SK-N-SH (cell line): ENCODE data around the gene TUBD1. TPM values are rescaled to one million over a fixed set of nuclear protein-coding genes. Genes with fewer than 3 reads are reported as not detected.
A peak's percentile ranks its signal among the peaks of the same experiment; 100 is the strongest.
"Not testable (repeated sequence)": the region's sequence is repeated elsewhere in the genome, so short reads cannot be mapped to it uniquely, and the experiment has no call there.

Source experiments
- CTCF ChIA-PET: fragments of 300-600, 350-600 bp; formaldehyde crosslinking; extraction: SDS; loops from one replicate; lab custom pipeline; 2021; lab: Yijun Ruan, JAX
- POLR2A ChIA-PET: fragments of 350-600 bp; sonication (Branson Sonifier 250); formaldehyde crosslinking; extraction: SDS; loops from one replicate; lab custom pipeline; 2020; ENCODE audit warnings: antibody characterized with exemption, inconsistent platforms; lab: Yijun Ruan, JAX
- DNase-seq: peaks from one replicate; pipeline ENCODE4 v3.0.0; 2012
- H2AFZ ChIP-seq: fragments of 200-600 bp; sonication (generic); 2 replicates; pipeline ENCODE4 v1.8.1; 2016; ENCODE audit warnings: antibody characterized with exemption, mild to moderate bottlenecking, low read depth
- H3F3A ChIP-seq: fragments of 200-600 bp; sonication (generic); replicated peaks from 2 replicates; pipeline ENCODE3; 2016; ENCODE audit warnings: antibody characterized with exemption, mild to moderate bottlenecking; ENCODE audit not compliant: insufficient read depth
- H3K27ac ChIP-seq, 2 experiments: fragments of 200-500 bp in 1 of 2; fragments of 200-600 bp in 1 of 2; sonication (Bioruptor generic) in 1 of 2; sonication (generic), shearing (Covaris generic) in 1 of 2; 2 replicates each; pipeline versions ENCODE4 v1.5.1 to v1.6.1; 2014 to 2016; ENCODE audit warnings: low read depth in 2 of 2, inconsistent platforms in 1 of 2, low read length in 1 of 2, mild to moderate bottlenecking in 1 of 2, mixed read lengths in 1 of 2
- H3K27me3 ChIP-seq: fragments of 200-600 bp; sonication (generic), shearing (Covaris generic); 2 replicates; pipeline ENCODE4 v1.6.1; 2016; ENCODE audit warnings: mixed run types; ENCODE audit not compliant: insufficient read depth
- H3K36me3 ChIP-seq, 2 experiments: fragments of 200-500 bp in 1 of 2; fragments of 200-600 bp in 1 of 2; sonication (Bioruptor generic) in 1 of 2; sonication (generic) in 1 of 2; replicated peaks in 1 of 2; 2 replicates each; pipeline versions ENCODE3 to v1.5.1; 2014 to 2016; ENCODE audit warnings: low read length in 1 of 2, mild to moderate bottlenecking in 1 of 2; ENCODE audit not compliant: insufficient read depth in 2 of 2, control insufficient read depth in 1 of 2
- H3K4me1 ChIP-seq, 2 experiments: fragments of 200-500 bp in 1 of 2; fragments of 200-600 bp in 1 of 2; sonication (Bioruptor generic) in 1 of 2; sonication (generic), shearing (Covaris generic) in 1 of 2; 2 replicates each; pipeline versions ENCODE4 v1.5.1 to v1.6.1; 2014 to 2016; ENCODE audit warnings: low read depth in 1 of 2, low read length in 1 of 2, mixed run types in 1 of 2; ENCODE audit not compliant: insufficient read depth in 2 of 2, control insufficient read depth in 1 of 2
- H3K4me2 ChIP-seq: fragments of 200-600 bp; sonication (generic), shearing (Covaris generic); 2 replicates; pipeline ENCODE4 v1.6.1; 2017; ENCODE audit warnings: mixed run types
- H3K4me3 ChIP-seq, 2 experiments: fragments of 200-500 bp in 1 of 2; fragments of 200-600 bp in 1 of 2; sonication (Bioruptor generic) in 1 of 2; sonication (generic), shearing (Covaris generic) in 1 of 2; 2 replicates each; pipeline versions ENCODE4 v1.5.1 to v1.8.1; 2014 to 2016; ENCODE audit warnings: low read depth in 2 of 2, inconsistent platforms in 1 of 2, low read length in 1 of 2, mild to moderate bottlenecking in 1 of 2, mixed read lengths in 1 of 2, moderate library complexity in 1 of 2
- H3K79me2 ChIP-seq: fragments of 200-600 bp; sonication (generic); 2 replicates; pipeline ENCODE4 v1.8.1; 2017; ENCODE audit warnings: mild to moderate bottlenecking; ENCODE audit not compliant: insufficient read depth
- H3K9ac ChIP-seq: fragments of 200-600 bp; sonication (generic); 2 replicates; pipeline ENCODE4 v1.6.1; 2017; ENCODE audit warnings: mixed run types
- H3K9me2 ChIP-seq: fragments of 200-600 bp; sonication (generic); 2 replicates; pipeline ENCODE4 v1.6.1; 2017; ENCODE audit warnings: mixed run types
- H3K9me3 ChIP-seq: fragments of 200-600 bp; sonication (generic); 2 replicates; pipeline ENCODE4 v1.6.1; 2017; ENCODE audit warnings: mixed run types, mild to moderate bottlenecking, moderate library complexity
- H4K20me1 ChIP-seq: fragments of 200-600 bp; sonication (generic); 2 replicates; pipeline ENCODE4 v1.6.1; 2017; ENCODE audit warnings: mild to moderate bottlenecking, mixed run types; ENCODE audit not compliant: insufficient read depth
- JUND ChIP-seq: IDR thresholded peaks from 2 replicates; pipeline ENCODE4 v1.4.0; 2012
- MEF2A ChIP-seq: IDR thresholded peaks from 2 replicates; pipeline ENCODE4 v1.4.0; 2012; ENCODE audit warnings: low read depth, borderline replicate concordance
- POLR2AphosphoS5 ChIP-seq: IDR thresholded peaks from 2 replicates; pipeline ENCODE4 v1.6.1; 2012; ENCODE audit warnings: low read depth, low read length
- SIN3A ChIP-seq: IDR thresholded peaks from 2 replicates; pipeline ENCODE4 v1.6.1; 2012; ENCODE audit warnings: low read depth, mild to moderate bottlenecking, low read length, moderate library complexity, borderline replicate concordance
- TAF1 ChIP-seq: IDR thresholded peaks from 2 replicates; pipeline ENCODE4 v1.6.1; 2012; ENCODE audit warnings: low read depth, mild to moderate bottlenecking, low read length, moderate library complexity, borderline replicate concordance
- WGBS: methylation state at CpG from one replicate; pipeline ENCODE4 v1.1.6; 2017; ENCODE audit warnings: low lambda C conversion rate; 5-methylcytosine and 5-hydroxymethylcytosine counted together
- polyA plus RNA-seq, 3 experiments: library from polyadenylated mRNA; depleted of rRNA; stranded (reverse); fragments of >200 nt; gene quantifications; 2 replicates each; pipeline ENCODE4 v1.2.3, GENCODE V29; 2012
- TF ChIP-seq, protein P1 (sequence below): IDR thresholded peaks from 2 replicates; pipeline ENCODE4 v1.4.0; 2012; ENCODE audit warnings: low read depth, borderline replicate concordance
- TF ChIP-seq, protein P2 (sequence below): IDR thresholded peaks from 2 replicates; pipeline ENCODE4 v1.6.1; 2012; ENCODE audit warnings: mild to moderate bottlenecking, low read depth, low read length, moderate library complexity

TUBD1 gene
- polyA plus RNA-seq, 1 of the 3 experiments (the other 2 are of a cell fraction), result 3.2 TPM

DNA sequence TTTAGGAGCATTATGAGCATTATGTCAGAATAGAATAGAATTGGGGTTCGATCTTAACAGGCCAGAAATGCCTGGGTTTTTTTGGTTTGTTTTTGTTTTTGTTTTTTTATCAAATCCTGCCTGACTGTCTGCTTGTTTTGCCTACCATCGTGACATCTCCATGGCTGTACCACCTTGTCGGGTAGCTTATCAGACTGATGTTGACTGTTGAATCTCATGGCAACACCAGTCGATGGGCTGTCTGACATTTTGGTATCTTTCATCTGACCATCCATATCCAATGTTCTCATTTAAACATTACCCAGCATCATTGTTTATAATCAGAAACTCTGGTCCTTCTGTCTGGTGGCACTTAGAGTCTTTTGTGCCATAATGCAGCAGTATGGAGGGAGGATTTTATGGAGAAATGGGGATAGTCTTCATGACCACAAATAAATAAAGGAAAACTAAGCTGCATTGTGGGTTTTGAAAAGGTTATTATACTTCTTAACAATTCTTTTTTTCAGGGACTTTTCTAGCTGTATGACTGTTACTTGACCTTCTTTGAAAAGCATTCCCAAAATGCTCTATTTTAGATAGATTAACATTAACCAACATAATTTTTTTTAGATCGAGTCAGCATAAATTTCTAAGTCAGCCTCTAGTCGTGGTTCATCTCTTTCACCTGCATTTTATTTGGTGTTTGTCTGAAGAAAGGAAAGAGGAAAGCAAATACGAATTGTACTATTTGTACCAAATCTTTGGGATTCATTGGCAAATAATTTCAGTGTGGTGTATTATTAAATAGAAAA is 51.5 kb downstream of the TUBD1 start:
- peaks cover 54% of the 10 kb centered on the region for H4K20me1 ChIP-seq
- H3F3A ChIP-seq, result peaks cover 96% of the 10 kb centered on the region
- H3K4me1 ChIP-seq, result peaks cover 4 to 25% of the 10 kb centered on the region in 2 experiments; a peak in 3 of 4 replicates
- H3K27me3 ChIP-seq, DNase-seq, H3K9me2 ChIP-seq, POLR2A ChIA-PET, H2AFZ ChIP-seq, H3K9me3 ChIP-seq: not testable (repeated sequence)
- H3K4me3 ChIP-seq, result peak overlapping the region; percentile 53 to 93
- H3K27ac ChIP-seq, result peak overlapping the region; percentile 95 to 100
- H3K9ac ChIP-seq, result peak overlapping the region; percentile 100
- CTCF ChIA-PET, result interaction anchor here (0.6 to 2.1 kb wide), 6 partner anchors 10 to 89 kb away, joined by 3 to 9 read pairs (median 4); no protein-coding TSS in a partner anchor
- H3K79me2 ChIP-seq, result peaks cover 57% of the 10 kb centered on the region
- H3K4me2 ChIP-seq, result peak overlapping the region; percentile 79
- peaks cover 27 to 46% of the 10 kb centered on the region in 2 experiments for H3K36me3 ChIP-seq
- peak; percentile 9; the same call in 1 of the 2 replicates for TF ChIP-seq MEF2A
- peak; percentile 46; the same call in 1 of the 2 replicates for TF ChIP-seq TAF1
- TF ChIP-seq, protein P1, sequence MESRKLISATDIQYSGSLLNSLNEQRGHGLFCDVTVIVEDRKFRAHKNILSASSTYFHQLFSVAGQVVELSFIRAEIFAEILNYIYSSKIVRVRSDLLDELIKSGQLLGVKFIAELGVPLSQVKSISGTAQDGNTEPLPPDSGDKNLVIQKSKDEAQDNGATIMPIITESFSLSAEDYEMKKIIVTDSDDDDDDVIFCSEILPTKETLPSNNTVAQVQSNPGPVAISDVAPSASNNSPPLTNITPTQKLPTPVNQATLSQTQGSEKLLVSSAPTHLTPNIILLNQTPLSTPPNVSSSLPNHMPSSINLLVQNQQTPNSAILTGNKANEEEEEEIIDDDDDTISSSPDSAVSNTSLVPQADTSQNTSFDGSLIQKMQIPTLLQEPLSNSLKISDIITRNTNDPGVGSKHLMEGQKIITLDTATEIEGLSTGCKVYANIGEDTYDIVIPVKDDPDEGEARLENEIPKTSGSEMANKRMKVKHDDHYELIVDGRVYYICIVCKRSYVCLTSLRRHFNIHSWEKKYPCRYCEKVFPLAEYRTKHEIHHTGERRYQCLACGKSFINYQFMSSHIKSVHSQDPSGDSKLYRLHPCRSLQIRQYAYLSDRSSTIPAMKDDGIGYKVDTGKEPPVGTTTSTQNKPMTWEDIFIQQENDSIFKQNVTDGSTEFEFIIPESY, result peak; percentile 19; the same call in 1 of the 2 replicates
- TF ChIP-seq SIN3A, result peak; percentile 73; the same call in 1 of the 2 replicates
- TF ChIP-seq, protein P2, sequence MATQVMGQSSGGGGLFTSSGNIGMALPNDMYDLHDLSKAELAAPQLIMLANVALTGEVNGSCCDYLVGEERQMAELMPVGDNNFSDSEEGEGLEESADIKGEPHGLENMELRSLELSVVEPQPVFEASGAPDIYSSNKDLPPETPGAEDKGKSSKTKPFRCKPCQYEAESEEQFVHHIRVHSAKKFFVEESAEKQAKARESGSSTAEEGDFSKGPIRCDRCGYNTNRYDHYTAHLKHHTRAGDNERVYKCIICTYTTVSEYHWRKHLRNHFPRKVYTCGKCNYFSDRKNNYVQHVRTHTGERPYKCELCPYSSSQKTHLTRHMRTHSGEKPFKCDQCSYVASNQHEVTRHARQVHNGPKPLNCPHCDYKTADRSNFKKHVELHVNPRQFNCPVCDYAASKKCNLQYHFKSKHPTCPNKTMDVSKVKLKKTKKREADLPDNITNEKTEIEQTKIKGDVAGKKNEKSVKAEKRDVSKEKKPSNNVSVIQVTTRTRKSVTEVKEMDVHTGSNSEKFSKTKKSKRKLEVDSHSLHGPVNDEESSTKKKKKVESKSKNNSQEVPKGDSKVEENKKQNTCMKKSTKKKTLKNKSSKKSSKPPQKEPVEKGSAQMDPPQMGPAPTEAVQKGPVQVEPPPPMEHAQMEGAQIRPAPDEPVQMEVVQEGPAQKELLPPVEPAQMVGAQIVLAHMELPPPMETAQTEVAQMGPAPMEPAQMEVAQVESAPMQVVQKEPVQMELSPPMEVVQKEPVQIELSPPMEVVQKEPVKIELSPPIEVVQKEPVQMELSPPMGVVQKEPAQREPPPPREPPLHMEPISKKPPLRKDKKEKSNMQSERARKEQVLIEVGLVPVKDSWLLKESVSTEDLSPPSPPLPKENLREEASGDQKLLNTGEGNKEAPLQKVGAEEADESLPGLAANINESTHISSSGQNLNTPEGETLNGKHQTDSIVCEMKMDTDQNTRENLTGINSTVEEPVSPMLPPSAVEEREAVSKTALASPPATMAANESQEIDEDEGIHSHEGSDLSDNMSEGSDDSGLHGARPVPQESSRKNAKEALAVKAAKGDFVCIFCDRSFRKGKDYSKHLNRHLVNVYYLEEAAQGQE, result peak; percentile 53; the same call in 1 of the 2 replicates
- peak; percentile 33; the same call in 1 of the 2 replicates for TF ChIP-seq JUND
- peak; percentile 6 for TF ChIP-seq POLR2AphosphoS5
- WGBS, result 9% methylated on average over 7 of the region's 7 CpGs
